Measurements from ENCODE around the gene TMEM167A.

TMEM167A gene, protein sequence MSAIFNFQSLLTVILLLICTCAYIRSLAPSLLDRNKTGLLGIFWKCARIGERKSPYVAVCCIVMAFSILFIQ

GRCh38 chr5:83076742-83077661 lies at the start of gene TMEM167A, which contains the start of gene XRCC4:
Gene TMEM167A (minus strand): TSS chr5:83077394. CDS start chr5:83077323, 71 bp downstream.
Gene XRCC4 (plus strand): TSS chr5:83077547. CDS start chr5:83104920, 27,373 bp downstream.
- peak; percentile 96 for DNase-seq

DNA sequence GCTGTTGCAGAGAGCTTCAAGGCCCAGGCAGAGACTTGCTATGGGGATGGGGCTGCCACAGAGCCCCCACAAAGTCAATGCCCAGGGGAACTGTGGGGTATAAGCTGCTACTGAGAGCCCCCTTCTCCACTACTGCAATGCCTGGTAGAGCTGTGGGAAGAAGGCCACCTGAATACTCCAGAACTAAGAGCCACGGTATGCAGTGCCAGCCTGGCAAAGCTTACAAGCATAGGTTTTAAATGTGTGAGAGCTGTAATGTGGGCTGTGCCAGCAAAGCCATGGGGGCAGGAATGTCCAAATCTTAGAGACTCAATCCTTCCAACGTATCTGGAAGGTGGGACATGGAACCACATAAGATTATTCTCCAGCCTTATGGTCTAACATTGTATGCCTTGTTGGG lies 49.3 kb upstream of the TMEM167A start:
- no peak for DNase-seq

GRCh38 chr5:83125560-83125959 lies 48.4 kb upstream of the TMEM167A start:
- no peak for DNase-seq

DNA sequence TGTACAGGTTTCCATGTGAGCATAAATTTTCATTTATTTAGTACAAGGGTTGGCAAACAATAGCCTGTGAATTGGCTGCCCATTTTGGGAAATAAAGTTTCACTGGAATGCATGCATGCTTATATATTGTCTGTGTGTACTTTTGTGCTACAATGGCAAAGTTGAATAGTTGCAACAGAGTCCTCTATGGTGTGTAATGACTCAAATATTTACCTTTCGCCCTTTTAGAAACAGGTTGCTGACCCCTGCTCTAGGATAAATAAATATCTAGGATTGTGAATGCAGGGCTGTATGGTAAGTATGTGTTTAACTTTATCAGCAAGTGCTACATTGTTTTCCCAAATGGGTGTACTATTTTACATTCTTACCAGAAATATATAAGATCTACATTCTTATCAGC lies 47.4 kb upstream of the TMEM167A start:
- no peak for DNase-seq

GRCh38 chr5:83118976-83119375 lies 41.8 kb upstream of the TMEM167A start:
- no peak for DNase-seq

- DNase-seq: no peak
Measured at GRCh38 chr5:83118471-83118870, 41.3 kb upstream of the TMEM167A start.

DNA sequence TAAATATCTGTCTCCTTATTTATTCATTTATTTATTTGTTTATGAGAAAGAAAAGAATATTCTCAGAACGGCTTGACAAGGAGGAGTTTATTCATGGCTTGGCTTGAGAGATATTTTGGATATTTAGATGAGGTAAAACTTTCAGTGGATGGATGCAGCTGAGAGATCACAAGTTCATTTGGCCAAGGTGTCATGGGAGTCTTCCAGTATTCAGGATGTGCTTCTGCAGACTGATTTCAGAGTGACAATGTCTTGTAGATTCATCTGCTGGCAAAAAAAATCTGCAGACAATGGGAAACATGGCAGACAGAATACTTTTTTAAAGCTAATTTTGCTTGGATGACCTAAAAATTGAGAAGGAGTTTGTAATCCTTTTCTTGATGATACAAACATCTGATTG lies 38.6 kb upstream of the TMEM167A start:
- DNase-seq: no peak

DNA sequence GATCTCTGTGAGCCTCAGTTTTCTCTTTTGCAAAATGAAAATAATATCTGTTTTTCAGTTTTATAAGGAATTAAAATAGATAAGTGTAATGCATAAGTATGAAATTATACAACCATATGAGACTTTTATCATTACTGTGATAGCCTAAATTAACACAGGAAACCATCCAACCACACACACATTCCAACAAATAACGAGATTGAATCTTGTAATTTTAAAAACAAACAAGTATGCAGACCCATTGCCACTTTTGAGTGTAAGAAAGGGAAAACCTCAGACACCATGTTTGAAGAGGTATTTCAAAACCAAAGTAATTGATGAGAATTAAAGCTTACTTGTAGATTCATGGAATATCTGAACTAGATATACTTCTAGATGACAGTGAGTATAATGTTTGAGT lies 32.2 kb upstream of the TMEM167A start:
- DNase-seq: no peak

DNA sequence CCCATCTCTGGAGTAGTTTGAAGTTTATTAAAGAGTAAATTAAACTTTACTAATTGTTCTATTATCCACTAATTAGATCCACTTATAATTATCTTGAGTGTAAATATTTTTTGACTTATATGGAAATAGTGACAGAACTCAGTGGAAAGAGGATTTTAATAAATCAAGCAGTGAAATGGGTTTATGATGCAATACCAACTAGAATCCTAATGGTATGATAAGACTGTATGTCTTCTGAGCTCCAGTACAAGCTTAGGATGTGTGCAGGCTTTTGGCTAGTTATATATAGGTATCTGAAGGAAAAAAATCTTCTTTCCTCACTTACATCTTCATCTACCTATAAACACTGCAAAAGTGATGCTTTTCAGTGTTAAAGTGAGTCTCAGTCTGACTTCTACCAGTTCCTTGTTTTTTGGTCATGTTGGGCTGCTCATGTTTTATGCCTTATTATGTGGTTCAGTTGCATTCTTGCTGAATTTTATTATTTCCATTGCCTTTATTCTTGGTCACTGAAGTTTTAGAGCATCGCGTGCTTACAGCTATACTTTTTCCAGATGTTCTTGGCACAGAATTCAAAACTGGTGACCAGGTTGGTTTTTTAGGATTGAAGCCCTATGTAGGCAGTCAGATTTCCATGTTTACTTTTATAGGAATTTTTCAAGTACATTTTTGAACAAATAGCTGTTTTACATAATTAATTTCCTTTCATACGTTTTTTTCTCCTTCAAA lies 30.7 kb upstream of the TMEM167A start:
- no peak for DNase-seq

GRCh38 chr5:83104021-83104420 lies 26.8 kb upstream of the TMEM167A start:
- DNase-seq: no peak

DNA sequence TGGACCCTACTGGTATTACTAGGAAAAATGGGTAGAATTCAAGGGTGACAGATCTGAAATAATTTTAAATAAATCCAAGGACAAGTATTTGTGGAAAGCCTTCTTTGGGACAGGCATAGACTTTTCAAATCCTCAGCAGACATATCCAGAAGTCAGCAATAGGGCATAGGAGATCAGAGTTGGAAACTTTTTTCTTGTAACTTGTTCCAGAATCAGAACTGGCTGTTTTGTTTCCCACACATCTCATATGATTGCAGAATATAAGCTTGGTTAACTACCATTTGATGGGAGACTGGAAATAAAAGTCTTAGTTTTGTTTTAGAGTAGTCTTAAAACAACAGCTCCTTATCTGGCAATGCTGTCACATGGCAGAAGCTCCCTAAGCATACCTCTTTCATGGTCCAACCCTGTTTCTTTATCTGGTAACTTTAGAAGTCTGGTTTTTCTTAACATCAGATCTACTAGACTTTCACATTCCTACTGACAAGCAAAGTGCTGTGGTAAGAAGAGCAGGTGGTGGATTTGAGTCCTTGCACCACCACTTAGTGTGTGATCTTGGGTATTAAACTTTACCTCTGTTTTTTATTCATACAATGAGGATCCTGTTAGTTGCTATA lies 25.3 kb upstream of the TMEM167A start:
- no peak for DNase-seq

DNA sequence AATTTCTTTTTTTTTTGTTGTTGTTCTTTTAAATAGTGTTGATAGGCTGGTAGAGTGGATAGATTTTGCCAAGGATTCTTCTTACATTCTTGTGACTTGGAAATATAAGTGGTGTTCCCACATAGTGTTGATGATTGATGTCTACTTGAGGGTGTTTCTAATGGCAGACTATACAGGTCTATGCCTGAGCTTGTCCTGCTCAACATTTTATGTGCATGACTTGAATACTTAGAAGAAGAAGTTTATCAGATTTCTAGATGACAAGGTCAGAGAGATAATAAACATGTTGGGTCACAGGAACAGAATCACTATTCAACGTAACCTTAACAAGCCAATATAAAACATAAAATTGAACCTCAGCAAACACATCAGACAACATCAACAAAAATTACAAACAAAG lies 24.3 kb upstream of the TMEM167A start:
- no peak for DNase-seq

GRCh38 chr5:83099445-83099844 lies 22.3 kb upstream of the TMEM167A start:
- no peak for DNase-seq

DNA sequence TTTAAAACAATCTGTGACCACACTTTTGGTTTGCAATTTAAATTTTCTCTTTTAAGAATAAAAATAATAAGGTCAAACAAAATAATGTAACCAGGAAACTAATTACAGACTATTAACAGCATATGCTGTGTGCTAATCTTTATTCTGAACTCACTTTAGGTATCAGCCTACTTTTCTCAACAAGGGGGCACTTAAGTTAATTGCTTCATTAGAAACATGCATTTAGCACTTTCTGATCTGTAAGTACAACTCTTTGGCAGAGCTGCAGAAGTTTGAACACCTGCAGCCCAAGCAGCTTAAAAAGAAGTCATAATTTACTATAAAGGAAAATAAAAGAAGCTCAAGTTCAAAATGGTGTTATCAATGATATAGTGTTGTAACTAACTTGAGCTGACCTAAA lies 21.8 kb upstream of the TMEM167A start:
- DNase-seq: peak; percentile 8

DNA sequence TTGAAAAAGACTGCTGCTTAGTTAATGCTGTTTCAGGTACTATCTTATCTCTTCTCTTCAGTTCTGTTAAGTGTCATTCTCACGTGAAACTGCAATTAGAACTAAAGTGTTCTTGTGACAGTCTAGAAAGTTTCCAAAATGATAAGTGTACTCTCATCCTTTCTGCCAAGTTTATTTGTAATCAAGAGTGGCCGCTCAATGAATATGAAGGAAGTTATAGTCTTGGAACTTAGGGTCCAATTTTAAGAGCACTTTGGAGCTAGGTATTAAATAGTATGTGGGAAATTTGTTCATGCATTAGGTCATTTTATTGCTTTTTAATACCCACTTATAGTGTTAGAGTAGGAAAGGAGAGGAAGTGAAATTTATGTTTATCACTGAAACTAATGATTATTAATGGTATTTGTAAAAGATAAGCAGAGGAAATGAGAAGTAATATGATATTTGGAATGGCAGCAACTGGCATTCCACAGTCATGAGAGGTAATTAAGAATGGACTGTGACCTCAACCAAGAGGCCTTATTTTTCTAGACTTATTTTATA lies 20.6 kb upstream of the TMEM167A start:
- no peak for DNase-seq

GRCh38 chr5:83096660-83097339 lies 19.6 kb upstream of the TMEM167A start:
- DNase-seq: no peak

- DNase-seq: no peak
Measured at GRCh38 chr5:83095957-83096539, 18.9 kb upstream of the TMEM167A start.

DNA sequence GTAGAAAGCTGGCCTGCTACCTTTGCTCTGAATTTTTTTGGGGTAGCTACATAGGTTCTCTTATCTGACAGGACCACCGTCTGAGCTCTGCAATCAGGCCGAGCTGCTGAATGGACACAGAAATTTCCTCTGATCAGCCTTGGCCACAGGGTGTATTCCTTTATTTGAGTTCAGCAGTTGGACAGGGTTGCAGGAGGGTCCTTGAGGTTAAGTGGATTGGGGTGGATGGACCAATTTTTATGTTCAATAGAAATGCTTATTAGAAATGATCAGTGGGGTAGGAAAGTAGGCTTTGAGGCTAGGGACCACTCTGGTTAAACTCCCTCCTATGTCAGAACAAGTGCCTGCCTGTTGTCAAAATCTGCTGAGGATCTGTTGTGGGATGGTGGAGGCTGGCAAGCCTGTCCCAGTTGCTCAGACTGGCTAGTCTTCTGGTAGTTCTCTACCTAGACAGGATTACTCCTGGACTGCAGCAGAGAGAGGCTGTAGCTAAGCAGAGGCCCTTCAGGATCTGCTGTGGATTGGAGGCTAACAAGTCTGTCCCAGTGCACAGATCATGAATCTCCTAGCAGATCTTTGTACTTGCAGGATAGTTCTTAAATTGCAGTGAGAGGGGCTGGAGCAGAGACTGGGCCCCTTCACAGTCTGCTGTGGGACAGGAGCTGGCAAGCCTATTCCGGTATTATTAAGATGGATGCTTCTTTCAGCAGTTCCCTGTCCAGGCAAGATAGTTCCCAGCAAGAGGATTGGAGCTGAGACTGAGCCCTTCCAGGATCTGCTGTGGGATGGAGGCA lies 18.2 kb upstream of the TMEM167A start:
- DNase-seq: no peak

DNA sequence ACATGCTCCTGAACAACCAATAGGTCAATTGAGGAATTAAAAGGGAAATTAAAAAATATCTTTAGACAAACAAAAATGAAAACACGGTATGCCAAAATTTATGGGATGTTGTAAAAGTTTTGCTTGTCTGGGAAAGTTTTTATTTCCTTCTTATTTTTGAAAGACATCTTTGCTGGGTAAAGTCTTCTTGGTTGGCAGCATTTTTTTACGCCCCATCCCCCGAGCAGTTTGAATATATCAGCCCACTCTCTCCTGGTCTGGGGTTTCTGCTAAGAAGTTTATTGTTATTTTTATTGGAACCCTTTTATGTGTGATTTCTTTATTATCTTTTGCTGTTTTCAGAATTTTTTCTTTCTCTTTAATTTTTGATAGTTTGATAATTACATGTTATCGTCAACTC lies 16.5 kb upstream of the TMEM167A start:
- no peak for DNase-seq

GRCh38 chr5:83092619-83093018 lies 15.4 kb upstream of the TMEM167A start:
- DNase-seq: no peak

DNA sequence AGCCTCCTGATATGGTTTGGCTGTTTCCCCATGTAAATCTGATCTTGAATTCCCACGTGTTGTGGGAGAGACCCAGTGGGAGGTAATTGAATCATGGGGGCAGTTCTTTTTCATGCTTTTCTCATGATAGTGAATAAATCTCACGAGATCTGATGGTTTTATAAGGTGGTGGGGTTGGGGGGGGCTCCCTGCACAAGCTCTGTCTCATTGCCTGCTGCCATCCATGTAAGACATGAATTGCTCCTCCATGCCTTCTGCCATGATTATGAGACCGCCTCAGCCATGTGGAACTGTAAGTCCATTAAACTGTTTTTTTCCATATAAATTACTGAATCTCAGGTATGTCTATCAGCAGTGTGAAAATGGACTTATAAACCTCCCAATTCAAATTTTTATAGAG lies 13.0 kb upstream of the TMEM167A start:
- DNase-seq: no peak

Data from DMS 273 treated with DMSO at 0.1 percent for 48 hours (cell line).